Measurements from ENCODE around the gene CRB3. TPM values are rescaled to one million over a fixed set of nuclear protein-coding genes. Genes with fewer than 3 reads are reported as not detected.

The CRB3 gene
- total and polyA plus RNA-seq, 2 of the 13 experiments (the other 11 are each of a cell fraction or from before 2014, with no cell fraction given): 10.6 to 25.6 TPM

DNA sequence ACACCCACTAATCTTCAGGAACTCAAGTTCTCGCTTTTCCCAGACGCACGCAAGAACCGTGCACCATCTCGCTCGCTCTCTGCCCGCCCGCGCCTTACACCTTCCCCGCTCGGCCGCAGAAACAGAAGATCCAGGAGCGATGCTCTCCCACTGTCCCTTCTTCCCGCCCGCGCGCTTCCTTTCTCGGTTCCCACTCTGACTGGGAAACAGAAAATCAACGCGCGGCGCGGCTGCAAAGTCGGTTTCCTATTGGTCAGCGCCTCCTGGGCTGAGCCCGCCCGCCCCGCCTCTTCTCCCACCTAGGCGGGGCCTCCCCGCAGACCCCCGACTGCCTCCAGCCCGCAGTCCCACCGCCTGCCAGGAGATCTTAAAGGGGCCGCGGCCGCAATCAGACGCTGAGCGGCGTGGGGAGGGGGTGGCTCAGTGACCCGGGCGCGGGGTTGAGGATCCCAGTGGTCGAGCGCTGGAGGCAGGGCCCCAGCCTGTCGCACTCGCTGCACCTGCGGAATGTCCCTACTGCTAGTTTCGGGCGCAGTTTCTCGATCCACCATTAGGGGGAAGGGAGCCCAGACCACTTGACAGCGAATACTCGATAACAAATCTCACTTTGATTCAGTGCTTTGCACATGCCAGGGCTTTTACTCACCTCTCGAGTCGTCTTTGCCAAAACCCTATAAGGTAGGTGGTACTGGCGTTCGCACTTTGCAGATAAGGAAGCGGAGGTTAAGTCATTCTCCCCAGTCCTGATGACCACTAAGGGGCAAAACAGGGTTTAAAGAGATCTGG, 3.8 kb upstream of the CRB3 start (continued):
- TF ChIP-seq SIN3A (IDR thresholded peaks at IDR 0.05; ENCODE audit: borderline replicate concordance, low read depth, low read length): 0 out of 2 replicates have a peak, but pooled peaks have one; percentile 58
- 0 out of 2 replicates have a peak, but pooled peaks have one; percentile 27 for TF ChIP-seq ZNF281 (CRISPR knock-in tag; IDR thresholded peaks at IDR 0.05; ENCODE audit: borderline replicate concordance)
- 0 out of 2 replicates have a peak, but pooled peaks have one; percentile 25 for TF ChIP-seq ARNTL (CRISPR knock-in tag; IDR thresholded peaks at IDR 0.05)
- TF ChIP-seq SOX5 (CRISPR knock-in tag; IDR thresholded peaks at IDR 0.05; ENCODE audit: borderline replicate concordance): peak; percentile 39; the same call in 1 of the 2 replicates
- TF ChIP-seq ZNF256 (CRISPR knock-in tag; conservative IDR thresholded peaks at IDR 0.05): no peak
- peak; percentile 30; the same call in 1 of the 2 replicates for TF ChIP-seq SP5 (CRISPR knock-in tag; IDR thresholded peaks at IDR 0.05; ENCODE audit: borderline replicate concordance, low read depth)
- TF ChIP-seq HIVEP1 (CRISPR knock-in tag; IDR thresholded peaks at IDR 0.05): no peak
- no peak for TF ChIP-seq ZFP36L2 (CRISPR knock-in tag; IDR thresholded peaks at IDR 0.05)
- TF ChIP-seq REL (CRISPR knock-in tag; conservative IDR thresholded peaks at IDR 0.05): no peak
- TF ChIP-seq, protein P1, sequence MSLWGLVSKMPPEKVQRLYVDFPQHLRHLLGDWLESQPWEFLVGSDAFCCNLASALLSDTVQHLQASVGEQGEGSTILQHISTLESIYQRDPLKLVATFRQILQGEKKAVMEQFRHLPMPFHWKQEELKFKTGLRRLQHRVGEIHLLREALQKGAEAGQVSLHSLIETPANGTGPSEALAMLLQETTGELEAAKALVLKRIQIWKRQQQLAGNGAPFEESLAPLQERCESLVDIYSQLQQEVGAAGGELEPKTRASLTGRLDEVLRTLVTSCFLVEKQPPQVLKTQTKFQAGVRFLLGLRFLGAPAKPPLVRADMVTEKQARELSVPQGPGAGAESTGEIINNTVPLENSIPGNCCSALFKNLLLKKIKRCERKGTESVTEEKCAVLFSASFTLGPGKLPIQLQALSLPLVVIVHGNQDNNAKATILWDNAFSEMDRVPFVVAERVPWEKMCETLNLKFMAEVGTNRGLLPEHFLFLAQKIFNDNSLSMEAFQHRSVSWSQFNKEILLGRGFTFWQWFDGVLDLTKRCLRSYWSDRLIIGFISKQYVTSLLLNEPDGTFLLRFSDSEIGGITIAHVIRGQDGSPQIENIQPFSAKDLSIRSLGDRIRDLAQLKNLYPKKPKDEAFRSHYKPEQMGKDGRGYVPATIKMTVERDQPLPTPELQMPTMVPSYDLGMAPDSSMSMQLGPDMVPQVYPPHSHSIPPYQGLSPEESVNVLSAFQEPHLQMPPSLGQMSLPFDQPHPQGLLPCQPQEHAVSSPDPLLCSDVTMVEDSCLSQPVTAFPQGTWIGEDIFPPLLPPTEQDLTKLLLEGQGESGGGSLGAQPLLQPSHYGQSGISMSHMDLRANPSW (CRISPR knock-in tag; IDR thresholded peaks at IDR 0.05; ENCODE audit: borderline replicate concordance): no peak
- 0 out of 2 replicates have a peak, but pooled peaks have one; percentile 11 for TF ChIP-seq ZNF766 (CRISPR knock-in tag; IDR thresholded peaks at IDR 0.05; ENCODE audit: borderline replicate concordance)
- TF ChIP-seq, protein P2, sequence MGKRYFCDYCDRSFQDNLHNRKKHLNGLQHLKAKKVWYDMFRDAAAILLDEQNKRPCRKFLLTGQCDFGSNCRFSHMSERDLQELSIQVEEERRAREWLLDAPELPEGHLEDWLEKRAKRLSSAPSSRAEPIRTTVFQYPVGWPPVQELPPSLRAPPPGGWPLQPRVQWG (CRISPR knock-in tag; IDR thresholded peaks at IDR 0.05; ENCODE audit: borderline replicate concordance, low read depth): no peak
- TF ChIP-seq HNRNPK (IDR thresholded peaks at IDR 0.05; ENCODE audit: low read depth, low read length, poor library complexity, severe bottlenecking): peak; percentile 4
- peak; percentile 87 for TF ChIP-seq KDM2A (CRISPR knock-in tag; IDR thresholded peaks at IDR 0.05; ENCODE audit: borderline replicate concordance, low read depth)
- no peak for TF ChIP-seq ZNF362 (CRISPR knock-in tag; IDR thresholded peaks at IDR 0.05; ENCODE audit: borderline replicate concordance)
- no peak for TF ChIP-seq CC2D1A (CRISPR knock-in tag; IDR thresholded peaks at IDR 0.05)
- 0 out of 2 replicates have a peak, but pooled peaks have one; percentile 52 for TF ChIP-seq MAZ (IDR thresholded peaks at IDR 0.05; ENCODE audit: borderline replicate concordance, low read depth, low read length)
- TF ChIP-seq MAZ (CRISPR knock-in tag; IDR thresholded peaks at IDR 0.05; ENCODE audit: low read depth): no peak
- TF ChIP-seq GATAD1 (CRISPR knock-in tag; IDR thresholded peaks at IDR 0.05): peak; percentile 68
- TF ChIP-seq, protein P3, sequence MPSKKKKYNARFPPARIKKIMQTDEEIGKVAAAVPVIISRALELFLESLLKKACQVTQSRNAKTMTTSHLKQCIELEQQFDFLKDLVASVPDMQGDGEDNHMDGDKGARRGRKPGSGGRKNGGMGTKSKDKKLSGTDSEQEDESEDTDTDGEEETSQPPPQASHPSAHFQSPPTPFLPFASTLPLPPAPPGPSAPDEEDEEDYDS (CRISPR knock-in tag; IDR thresholded peaks at IDR 0.05): peak; percentile 72
- TF ChIP-seq KLF16 (CRISPR knock-in tag; IDR thresholded peaks at IDR 0.05): 0 out of 4 replicates have a peak, but pooled peaks of 1 of the 2 experiments have one; percentile 52

All from HepG2 (cell line).